ENCODE data around the gene GUCY2C. TPM values are rescaled to one million over a fixed set of nuclear protein-coding genes. Genes with fewer than 3 reads are reported as not detected.

GUCY2C gene
- total RNA-seq, result not detected in 2 replicates

DNA sequence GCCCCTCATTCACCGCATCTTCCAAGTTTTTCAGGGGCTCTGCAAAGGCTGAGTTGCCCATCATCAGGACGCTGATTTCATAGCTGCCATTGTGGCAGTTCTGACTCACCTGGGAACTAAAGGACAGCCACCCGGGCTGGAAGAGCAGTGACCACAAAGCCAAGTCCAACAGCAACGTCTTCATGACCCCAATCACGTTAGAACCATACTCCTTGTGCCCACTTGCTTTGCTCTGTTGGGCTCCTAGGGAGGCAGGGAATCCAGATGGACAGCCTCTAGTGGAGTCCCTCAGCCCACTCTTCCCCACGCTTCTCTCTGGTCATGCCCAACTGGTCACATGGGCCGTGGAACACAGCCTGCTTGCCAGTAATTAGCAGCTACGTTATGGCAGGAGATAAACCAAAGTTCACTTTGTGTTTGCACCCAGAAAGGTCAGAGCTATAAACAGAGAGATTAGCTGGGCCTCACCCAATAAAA, at the start of gene GUCY2C:
GUCY2C (minus strand) TSS at position 335 of the 477 bp plus-strand sequence; CDS start at position 184, 151 bp downstream.

DNA sequence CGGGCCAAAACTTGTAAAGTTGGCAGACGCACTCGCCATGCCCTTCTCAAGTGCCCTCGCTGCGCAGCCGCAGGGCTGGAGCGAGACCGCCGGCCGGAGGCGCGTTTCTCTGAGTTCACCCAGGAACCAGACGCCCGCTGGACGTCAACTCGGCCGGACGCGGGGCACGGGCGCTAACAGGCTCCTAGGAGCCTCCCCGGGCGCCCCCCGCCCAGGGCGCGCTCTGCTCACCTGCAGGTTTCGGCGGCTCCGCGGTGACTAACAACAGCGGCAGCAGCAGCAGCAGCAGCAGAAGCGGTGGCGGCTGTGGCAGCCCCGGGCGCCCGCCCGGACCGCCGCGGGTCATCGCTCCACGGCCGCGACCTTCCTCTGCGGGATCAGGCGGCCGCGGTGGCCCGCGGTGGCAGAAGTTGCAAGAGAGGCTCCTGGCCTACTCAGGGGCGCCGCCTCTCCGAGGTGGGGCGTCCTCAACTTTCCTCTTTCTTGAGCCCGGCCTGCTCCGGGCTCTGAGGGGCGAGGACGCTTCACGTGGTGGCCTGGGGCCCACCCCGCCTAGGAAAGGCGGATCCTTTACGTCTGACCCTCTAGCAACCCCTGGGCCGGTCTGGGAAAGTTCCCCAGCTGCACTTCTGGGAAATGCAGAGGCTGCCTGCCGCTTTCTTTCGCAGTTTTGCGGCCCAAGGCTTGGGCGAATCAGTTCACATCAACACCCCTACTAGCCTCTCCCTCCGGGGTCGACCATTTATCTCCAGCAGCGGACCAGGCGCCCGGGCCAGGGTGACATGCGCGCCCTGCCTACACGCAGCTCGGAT, 128.8 kb downstream of the GUCY2C start, which contains the start of gene PLBD1:
PLBD1 (minus strand) TSS at position 533 of the 812 bp plus-strand sequence; CDS start at position 346, 187 bp downstream.

Other genes starting within 250 kb of the GUCY2C start
- gene PLBD1, start 128.7 kb downstream of the GUCY2C start, total RNA-seq, result 0.40 and 1.0 TPM in 2 replicates
- 30.6 and 37.0 TPM in 2 replicates for gene WBP11, start 106.9 kb upstream of the GUCY2C start, total RNA-seq
- gene C12orf60, start 107.1 kb upstream of the GUCY2C start, total RNA-seq, result 1.6 TPM in 2 replicates
- gene SMCO3, start 117.6 kb upstream of the GUCY2C start, total RNA-seq, result 0.13 TPM in 1 of 2 replicates, not detected in the other
- 7.0 and 28.2 TPM in 2 replicates for gene ART4, start 146.9 kb upstream of the GUCY2C start, total RNA-seq
- gene MGP, start 189.3 kb upstream of the GUCY2C start, total RNA-seq, result 76.1 and 104 TPM in 2 replicates
- gene ERP27, start 241.9 kb upstream of the GUCY2C start, total RNA-seq, result 0.66 and 0.72 TPM in 2 replicates

All from thoracic aorta endothelial cell (primary cell).